Stimulated activated CD8-positive, alpha-beta memory T cell treated with anti-CD3 and anti-CD28 coated beads, Interleukin-15, amount 100 ng/mL, for 24 hours (primary cell): ENCODE results near the gene IGSF3.

Experiments
- DNase-seq: peaks from one replicate; pipeline ENCODE4 v3.0.0-alpha.2; 2020; ENCODE audit warnings: low read depth

IGSF3 gene

DNA sequence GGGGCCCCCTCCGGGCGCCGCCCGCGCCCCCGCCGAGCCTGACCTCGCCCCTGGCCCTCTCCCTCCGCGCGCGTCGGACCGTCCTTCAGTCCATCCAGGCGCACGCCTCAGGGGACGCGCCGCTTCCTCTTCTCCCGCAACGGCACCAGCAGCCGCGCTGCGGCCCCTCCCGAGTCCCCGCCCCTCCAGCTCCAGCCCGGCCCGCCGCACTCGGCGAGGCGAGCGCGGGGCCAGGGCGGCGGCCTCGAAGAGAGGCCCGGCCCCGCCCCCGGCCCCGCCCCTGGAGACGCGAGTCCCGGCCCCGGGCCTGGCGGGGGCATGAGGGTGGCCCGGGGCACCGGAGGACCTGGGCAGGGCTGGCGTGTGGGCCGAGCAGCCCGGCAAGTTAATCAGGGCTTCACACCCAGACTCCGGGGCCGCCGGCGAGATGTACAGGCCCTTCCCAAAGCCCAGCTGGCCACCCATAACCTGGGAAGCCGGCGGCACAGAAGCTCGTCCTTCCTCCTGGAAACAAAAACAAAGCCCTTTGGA, at the start of gene IGSF3:
IGSF3 (minus strand) TSS at position 159 of the 531 bp plus-strand sequence. CDS start 1,407 bp downstream, outside the sequence.
- DNase-seq, result no peak

DNA sequence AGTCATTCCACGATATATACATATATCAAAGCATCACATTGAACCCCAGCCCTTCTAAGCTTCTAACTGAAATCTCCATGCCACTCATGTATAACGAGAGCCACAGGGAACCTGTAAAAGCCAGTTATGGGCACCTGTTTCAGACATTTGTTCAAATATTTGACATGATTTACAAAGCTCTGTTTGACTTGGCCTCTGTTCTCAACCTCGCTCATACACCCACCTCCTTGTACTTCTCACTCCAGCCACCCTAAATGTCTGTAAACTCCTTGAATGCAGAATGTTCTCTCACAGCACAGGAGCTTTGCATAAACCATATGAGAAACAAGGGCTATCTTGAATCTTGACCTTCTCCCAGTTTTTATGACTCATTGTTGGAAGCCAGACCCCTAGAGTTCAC, 49.8 kb upstream of the IGSF3 start:
- DNase-seq, result no peak

DNA sequence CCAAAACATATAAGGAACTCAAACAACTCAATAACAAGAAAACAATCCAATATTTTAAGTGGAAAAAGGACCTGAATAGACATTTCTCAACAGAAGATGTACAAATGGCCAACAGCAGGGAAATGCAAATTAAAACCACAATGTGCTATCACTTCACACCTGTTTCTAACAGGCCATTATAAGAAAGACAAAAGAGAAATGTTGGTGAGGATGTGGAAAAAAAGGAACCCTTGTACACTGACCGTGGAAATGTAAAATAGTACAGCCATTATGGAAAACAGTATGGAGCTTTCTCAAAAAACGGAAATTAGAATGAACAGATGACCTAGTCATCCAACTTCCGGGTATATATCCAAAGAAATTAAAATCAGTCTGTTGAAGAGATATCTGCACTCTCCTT, 48.9 kb upstream of the IGSF3 start:
- no peak for DNase-seq

DNA sequence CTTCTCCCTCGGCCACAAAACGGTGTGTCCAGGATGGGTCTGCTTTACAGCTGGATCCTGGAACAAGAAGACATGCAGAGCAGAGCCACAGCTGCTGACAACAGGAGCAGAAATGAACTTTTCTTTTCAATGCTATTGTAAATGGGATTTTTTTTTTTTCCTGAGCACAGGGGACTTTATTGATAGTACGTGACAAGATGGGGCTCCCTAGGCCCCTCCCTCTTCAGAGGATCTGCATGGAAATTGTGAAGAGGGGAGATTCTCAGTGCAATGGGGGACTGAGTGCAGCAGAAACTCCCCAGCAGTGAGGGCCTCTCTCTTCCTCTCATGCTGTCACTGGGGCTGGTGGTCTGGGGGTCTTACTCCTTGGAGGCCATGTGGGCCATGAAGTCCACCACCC, 45.9 kb upstream of the IGSF3 start:
- no peak for DNase-seq

DNA sequence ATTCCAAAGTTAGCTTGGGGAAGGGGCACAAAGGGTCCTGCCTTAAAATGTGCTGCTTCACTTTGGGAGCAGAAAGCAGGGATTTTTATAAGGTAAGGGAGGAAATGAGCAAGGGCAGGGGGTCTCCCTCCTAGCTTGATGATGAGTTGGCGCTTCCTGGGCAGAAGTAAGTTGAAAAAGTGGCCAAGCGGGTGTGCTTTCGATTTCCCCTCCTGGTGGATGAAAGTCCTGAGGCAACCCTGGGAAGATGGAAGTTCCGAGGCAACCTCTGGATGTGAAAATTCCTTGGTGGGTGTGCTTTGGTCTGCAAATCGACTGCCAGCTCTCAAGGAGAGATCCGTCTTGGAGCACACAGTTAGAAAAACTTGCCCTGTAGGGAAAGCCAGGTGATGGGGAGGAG, 45.0 kb upstream of the IGSF3 start:
- no peak for DNase-seq

DNA sequence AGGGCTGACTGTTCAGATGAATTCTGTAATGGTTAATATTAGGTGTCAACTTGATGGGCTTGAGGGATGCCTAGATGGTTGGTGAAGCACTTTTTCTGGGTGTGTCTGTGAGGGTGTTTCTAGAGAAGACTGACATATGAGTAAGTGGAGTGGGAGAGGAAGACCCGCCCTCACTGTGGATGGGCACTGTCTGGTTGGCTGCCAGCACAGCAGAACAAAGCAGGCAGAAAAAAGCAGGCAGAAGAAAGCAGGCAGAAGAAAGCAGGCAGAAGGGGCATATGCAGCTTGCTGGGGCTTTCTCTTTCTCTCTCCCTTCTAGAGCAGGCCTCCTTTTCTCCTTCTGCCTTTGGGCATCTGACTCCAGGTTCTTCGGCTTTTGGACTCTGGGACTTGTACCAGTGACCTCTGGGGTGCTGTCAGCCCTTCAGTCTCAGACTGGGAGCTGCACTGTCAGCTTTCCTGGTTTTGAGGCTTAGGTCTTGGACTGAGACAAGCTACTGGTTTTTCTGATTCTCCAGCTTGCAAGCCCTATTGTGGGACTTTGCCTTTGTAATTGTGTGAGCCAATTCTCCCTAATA, 43.8 kb upstream of the IGSF3 start:
- DNase-seq, result no peak

DNA sequence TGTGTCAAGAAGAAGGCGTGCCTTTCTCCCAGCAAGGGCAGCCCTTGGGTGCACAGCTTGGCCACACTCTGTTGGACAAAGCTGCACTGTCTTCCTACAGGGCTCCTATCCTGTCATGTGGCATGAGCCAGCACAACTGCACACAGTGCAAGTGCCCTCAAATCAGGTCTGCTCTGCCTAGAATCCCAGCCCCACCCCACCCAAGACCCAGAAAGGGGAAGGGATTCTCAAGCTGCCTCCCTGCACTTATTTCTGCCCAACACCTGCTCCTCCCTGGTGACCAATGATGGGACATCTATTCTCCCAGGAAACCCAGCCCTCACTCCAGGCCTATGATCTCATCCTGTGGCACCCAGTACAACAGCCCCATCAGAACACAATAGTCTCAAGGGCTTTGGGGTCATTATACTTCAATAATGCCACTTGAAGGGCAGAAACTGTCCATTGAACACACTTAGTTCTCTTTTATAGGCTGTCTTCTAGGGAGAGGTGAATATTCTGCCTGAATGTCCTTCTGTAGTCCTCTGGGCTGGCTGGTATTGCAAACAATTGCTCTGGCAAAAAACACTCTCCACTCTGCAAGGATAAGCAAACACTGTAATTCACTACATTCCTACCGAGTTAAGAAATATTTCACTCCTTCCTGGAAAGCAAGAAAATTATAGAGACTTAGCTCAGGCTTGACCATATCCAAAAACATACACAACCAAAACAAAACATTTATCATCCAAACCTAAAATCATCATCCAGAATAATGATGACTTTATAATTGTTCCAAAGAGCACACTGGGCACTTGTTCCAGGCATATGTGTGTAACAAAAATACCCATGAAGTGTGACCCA, 43.1 kb upstream of the IGSF3 start:
- DNase-seq, result no peak

DNA sequence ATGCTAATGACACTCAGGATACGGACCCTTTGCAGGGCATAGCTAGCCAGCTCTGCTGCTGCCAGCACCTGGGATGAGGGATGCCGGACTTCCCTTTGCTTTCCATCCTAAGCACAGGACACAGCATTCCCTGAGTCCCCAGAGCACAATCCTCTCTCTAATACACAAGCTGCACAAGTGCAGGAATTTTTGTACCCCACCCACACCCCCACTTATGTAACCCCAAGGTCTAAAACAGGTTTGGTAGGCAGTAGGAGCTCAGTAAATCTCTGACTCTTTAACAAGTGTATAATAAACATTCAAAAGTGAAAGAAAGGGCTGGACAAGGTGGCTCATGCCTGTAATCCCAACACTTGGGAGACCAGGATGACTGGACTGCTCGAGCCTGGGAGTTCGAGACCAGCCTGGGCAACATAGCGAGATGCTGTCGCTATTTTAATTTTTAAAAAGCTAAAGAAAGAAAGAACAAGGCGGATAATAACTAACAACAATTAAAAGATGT, 42.2 kb upstream of the IGSF3 start:
- no peak for DNase-seq

DNA sequence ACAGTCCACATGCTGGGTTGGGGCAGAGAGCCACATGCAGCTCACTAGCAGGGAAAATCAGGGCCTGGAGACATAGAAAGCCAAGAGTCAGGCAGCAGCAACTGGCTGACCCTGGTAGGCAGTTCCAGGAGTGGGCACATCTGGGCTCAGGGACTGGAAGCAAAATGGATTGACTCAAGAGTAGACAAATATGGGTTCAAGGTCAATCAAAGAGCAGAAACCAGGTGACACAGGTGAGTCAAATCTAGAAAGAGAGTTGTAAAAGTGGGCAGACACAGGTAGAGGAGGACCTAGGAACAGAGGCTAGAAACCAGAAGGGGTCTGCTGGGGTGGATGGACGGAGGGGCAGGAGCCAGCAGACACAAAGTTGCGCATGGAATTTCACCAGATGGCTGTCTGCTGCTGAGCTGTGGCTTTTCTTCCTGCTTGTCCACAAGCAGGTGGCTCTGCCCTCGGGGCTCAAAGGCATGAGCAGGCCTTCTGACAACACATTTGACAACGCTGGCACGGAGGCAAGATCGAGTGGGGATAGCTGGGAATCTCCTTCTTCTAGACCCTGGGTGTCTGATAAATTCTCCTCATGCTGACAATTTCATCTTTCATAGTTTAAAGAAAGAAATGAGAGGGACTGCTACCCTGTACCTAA, 40.8 kb upstream of the IGSF3 start:
- DNase-seq, result no peak

DNA sequence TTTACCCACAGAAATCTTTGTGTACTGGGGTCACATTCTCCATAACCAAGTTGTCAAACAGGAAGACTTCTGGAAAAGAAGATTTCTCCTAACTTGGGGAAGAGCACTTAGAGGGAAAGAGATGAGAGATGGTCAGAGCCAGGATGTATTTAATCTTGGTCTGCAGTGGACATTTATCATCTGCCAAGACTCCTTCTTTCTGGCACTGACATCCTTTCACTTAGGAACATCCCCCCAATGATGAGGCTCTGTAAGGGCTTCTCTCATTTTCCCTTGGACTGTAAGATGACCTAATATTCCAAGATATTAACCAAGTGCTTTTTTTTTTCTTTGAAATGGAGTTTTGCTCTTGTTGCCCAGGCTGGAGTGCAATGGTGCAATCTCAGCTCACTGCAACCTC, 39.3 kb upstream of the IGSF3 start:
- no peak for DNase-seq

DNA sequence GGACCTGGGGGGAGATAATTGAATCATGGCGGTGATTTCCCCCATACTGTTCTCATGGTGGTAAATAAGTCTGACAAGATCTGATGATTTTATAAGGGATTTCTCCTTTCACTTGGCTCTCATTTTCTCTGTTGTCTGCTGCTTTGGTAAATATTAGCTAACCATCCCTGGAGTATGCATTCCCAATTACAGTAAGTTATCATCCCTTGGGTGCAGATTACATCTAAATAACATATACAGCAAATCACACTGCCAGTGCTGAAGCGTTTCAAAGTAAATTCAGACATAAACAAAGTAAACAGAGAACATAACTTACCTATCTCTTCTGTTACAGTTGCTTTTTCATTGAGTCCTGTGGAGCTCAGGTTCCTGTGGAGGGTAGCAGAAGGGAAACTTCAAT, 38.6 kb upstream of the IGSF3 start:
- DNase-seq, result no peak

DNA sequence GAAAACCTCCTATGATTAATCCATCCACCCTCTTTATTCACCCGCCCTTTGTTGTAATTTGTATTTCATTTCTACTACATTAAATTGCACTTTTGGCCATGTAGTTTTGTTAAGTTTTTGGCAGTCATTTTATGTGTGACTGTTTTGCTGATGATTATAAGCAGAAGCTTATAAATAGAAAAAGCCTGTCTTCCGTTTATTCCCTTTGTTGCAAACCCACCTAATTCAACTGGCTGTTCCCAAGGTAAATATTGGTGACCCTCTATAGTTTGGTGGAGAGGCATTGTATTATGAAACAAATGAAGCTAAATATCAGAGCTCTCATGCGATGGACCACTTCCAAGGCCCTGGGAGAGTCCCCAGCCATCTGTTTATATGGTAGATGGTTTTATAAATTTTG, 36.7 kb upstream of the IGSF3 start:
- no peak for DNase-seq

DNA sequence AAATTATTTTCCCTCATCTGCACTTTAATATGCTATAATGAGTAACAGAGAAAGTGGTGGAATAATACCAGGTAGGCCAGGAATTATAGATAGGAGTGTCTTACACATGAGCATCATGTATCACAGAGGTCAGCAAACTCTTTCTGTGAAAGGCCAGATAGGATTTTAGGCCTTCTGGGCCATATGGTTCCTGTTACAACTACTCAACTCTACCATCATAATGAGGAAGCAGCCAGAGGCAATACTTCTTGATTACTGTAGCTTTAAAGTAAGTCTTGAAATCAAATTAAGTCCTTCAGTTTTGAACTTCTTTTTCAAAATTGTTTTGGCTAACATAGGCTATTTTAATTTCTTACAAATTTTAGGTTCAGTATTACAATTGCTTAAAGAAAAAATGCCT, 32.1 kb upstream of the IGSF3 start:
- no peak for DNase-seq

DNA sequence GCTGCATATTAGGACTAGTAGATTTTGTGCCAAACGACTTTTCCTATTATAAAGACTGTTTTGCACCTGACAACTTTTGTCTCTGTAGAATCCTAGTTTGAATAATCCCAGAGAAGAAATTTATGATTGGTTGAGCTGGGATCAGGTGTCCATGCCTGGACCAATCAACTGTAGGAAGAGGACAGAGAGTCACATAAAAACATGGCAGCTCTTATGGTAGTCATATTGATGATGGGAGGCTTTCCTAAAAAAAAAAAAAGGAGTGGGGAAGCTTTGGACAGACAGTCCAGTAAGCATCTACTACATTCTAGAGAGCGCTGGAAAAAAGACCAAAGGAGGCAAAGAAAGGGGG, 30.7 kb upstream of the IGSF3 start:
- no peak for DNase-seq

DNA sequence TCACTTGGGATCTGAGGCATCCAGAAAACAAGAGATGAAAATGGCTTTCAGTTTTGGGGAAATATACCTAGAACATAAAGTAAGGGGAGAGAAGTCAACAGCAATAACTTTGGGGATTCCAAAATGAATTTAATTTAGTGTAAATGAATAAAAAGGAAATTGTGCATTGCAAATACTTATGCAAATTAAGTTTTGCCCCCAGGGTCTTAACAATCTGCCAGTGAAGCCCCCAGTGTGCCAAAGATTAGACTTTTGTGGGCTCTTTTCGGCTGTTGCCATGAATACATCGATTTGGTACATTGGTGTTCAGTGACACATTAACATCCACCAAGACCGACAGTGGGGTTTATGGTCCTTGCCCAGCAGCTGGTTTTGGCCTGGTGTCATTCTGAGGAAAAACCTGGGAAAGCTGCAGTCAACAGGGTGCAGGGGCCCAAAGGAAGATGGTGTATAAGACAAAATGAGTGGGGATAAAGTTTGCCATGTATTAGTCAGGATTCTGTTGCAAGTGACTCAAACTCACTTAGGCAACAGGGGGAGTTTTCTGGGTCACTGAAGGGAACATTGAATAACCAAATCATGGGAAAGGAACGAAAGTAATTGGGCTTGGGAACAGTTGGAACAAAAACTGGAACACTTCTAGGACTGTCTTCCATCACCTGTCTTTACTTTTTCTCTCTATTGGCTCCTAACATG, 30.2 kb upstream of the IGSF3 start:
- DNase-seq, result no peak

DNA sequence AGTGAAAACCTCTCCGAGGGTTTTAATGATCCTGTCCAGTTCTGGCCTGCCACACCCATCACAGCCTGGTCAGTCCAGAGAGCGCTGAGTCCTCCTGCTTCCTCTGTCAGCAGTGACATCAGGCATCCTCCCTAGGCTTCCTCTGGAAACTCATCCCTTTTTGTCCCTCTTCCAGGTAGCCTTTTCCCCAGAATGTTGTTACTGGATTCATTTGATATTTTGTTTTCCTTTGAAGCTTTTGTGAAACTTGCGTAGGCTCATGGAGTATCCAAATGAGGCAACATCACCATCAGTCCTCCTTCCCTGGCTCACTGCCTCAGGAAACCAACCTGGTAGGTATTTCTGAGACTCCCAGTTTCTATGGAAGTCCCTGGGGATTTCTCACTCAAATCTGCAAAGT, 27.0 kb upstream of the IGSF3 start:
- no peak for DNase-seq

DNA sequence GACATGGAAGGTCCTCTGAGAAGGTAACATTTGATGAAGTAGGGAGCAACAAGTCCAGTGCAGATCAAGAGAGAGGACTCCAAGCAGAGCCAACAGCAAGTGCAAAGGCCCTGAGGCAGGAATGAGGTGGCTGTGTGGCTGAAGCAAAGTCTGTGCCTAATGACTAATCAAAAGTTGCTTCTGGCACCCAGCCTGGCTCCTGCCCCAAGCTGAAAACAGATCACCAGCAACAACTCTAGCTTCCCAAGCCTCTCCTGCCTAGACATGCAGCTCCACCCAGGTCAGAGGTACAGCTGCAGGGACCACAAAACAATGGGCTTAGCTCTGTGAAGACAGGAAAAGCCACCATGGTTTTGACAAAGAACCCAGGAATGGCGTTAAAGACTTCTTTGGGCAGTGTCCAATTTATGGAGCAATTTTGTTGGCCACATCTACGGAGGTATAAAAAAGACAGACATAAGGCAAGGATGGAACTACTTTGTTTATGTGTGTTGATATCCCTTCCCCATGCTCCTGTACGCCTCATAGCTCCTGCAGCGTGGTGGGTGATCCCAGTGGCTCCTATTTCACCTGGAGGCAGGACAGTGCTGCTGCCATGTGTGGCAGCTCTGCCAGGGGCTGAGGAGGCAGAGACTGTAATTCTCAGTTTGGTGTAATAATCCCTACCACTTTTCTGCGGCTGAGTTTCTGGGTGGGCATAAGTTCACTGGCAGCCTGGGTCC, 26.4 kb upstream of the IGSF3 start:
- DNase-seq, result no peak

DNA sequence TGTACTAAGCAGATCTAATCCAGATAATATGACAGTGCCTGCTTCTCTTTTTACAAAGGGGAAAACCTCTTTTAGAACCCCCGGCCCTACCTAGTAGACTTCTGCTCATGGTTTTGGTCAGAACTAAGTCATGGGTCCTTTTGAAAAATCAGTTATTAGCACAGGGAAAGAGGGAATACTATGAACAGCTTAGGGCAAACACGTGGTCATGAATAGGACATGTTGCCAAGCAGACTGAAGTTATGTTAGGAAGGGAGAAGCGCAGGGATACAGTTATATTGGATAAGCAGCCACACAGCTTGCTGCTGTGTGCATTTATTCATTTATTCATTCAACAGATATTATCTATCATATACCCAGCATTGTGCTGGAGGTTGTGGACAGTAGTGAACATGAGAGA, 25.3 kb upstream of the IGSF3 start:
- no peak for DNase-seq

DNA sequence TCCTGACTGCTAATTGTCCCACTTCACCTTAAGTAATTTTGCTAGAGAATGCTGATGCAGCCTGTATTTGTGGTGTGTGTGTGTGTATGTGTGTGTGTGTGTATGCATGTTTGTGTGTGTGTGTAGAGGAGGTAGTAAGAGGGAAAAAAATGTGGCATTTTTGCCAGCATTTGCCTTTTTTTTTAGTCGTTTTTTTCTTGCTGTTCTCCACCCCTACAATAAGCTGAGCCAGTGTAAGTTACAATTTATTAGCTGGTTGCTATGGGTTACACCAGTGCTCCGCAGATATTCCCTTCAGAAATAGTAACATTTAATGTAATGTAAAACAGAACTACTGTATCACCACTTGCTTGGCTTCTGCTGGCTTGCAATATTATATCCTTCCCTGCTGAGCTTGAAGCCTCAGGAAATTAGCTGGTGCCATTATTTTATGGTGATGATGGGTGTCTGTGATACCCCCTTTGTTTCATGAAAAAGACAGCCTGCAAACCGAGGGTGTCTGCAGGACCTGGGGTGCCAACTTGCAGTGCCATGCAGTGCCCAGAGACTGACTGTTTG, 23.4 kb upstream of the IGSF3 start:
- DNase-seq, result no peak

DNA sequence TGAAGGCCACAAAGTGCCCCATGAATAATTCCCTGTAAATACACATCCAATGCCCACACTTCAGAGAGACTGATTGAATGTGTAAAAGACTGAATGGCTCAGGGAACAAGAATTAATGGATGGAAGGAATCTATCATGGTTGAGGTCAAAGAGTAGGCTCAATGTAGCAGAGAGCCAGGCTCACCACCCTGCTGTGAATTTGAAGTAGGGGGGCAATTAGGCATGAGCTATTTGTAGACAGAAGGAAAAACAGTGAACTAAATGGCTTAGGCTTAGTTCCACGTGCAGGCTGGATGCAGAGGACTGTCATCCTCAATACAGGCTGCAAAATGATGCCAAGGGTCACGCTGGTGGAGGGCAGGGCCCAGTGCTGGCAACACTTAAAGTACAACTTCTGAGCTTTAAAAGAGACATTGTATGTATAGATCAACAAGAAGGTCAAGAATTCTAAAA, 22.9 kb upstream of the IGSF3 start:
- DNase-seq, result no peak

DNA sequence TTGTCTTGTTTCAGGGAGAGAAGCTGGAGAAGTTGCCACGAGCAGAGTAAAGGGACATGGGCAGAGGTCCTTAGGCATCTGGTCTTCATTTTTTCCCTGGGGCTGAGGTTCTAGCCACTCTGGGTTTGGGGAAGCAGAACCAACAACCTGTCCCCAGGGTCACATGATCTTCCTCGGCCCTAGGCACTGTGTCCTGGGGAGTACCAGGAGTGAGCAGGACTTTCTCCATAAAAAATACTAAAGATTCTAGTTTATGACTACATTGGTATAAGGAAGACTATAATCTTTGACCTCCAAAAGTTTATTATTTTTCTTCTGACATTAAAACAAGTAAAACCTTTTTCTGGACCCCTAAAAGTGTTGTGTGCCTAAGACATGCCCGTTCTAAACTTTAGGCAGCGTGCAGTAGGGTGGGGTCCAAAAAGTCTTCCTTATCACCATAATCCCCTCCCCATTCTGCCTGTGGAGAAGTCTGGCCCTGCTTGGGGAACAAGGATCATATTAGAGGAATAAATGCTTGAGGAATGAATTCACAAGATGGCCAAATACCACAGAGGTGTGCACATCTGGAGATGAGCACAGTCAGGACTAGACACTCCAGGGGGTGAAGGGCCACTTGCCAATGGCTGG, 19.3 kb upstream of the IGSF3 start:
- DNase-seq, result no peak
